Panc1 (cell line): ENCODE results near the gene ZNF764. TPM values are rescaled to one million over a fixed set of nuclear protein-coding genes. Genes with fewer than 3 reads are reported as not detected.
A peak's percentile ranks its signal among the peaks of the same experiment; 100 is the strongest.

Source experiments
- ATAC-seq: fragments of 200-7000 bp; cut with Tn5 transposase; 2 replicates; pipeline ENCODE4 v1.9.1; 2020; ENCODE audit warnings: mild to moderate bottlenecking, moderate library complexity
- BruUV-seq: library from RNA; stranded (reverse); fragments of 400-500 nt; replicated peaks from 2 replicates; lab custom pipeline; 2021; lab: Mats Ljungman, UMichigan
- CTCF ChIA-PET: fragments of 300-600 bp; sonication (Branson Sonifier 250); formaldehyde crosslinking; loops from one replicate; lab custom pipeline; 2022; ENCODE audit warnings: antibody characterized with exemption; lab: Charles Lee
- POLR2A ChIA-PET: fragments of 300-600 bp; sonication (Branson Sonifier 250); formaldehyde crosslinking; loops from one replicate; lab custom pipeline; 2022; ENCODE audit warnings: antibody characterized with exemption; lab: Charles Lee
- DNase-seq: peaks from one replicate; pipeline ENCODE4 v3.0.0-alpha.2; 2010; ENCODE audit warnings: low read depth, low spot score
- H3K27ac ChIP-seq: 2 replicates; pipeline ENCODE4 v1.5.1; 2011; ENCODE audit warnings: mild to moderate bottlenecking, low read length, inconsistent platforms
- H3K27me3 ChIP-seq: fragments of 200-500 bp; sonication (Bioruptor generic); 2 replicates; pipeline ENCODE4 v1.6.0; 2014; ENCODE audit warnings: low read length, inconsistent platforms; ENCODE audit not compliant: control insufficient read depth, insufficient read depth
- H3K36me3 ChIP-seq: fragments of 200-500 bp; sonication (Bioruptor generic); 2 replicates; pipeline ENCODE4 v1.5.1; 2014; ENCODE audit warnings: inconsistent platforms, mild to moderate bottlenecking, low read length, moderate library complexity; ENCODE audit not compliant: control insufficient read depth, insufficient read depth
- H3K4me1 ChIP-seq: 2 replicates; pipeline ENCODE4 v1.5.1; 2011; ENCODE audit warnings: inconsistent platforms, mild to moderate bottlenecking, low read length, moderate library complexity; ENCODE audit not compliant: control insufficient read depth, insufficient read depth
- H3K4me3 ChIP-seq, 2 experiments: 2 replicates each; pipeline ENCODE4 v1.5.1; 2011 to 2012; ENCODE audit warnings: low read depth in 2 of 2, low read length in 2 of 2, mild to moderate bottlenecking in 2 of 2, inconsistent platforms in 1 of 2, moderate library complexity in 1 of 2
- H3K9me3 ChIP-seq: fragments of 200-500 bp; sonication (Bioruptor generic); 2 replicates; pipeline ENCODE4 v1.5.1; 2014; ENCODE audit warnings: low read depth, mild to moderate bottlenecking, inconsistent platforms, low read length, moderate library complexity; ENCODE audit not compliant: control insufficient read depth, insufficient read depth
- POLR2AphosphoS5 ChIP-seq: IDR thresholded peaks from 2 replicates; pipeline ENCODE4 v1.6.1; 2012; ENCODE audit warnings: mild to moderate bottlenecking, low read depth, low read length, moderate library complexity
- SIN3A ChIP-seq: IDR thresholded peaks from 2 replicates; pipeline ENCODE4 v1.6.1; 2012; ENCODE audit warnings: low read depth, mild to moderate bottlenecking, low read length, moderate library complexity, borderline replicate concordance; ENCODE audit not compliant: insufficient read depth
- TCF7L2 ChIP-seq: IDR thresholded peaks from 2 replicates; pipeline ENCODE4 v1.6.1; 2011; ENCODE audit warnings: mild to moderate bottlenecking, low read depth, low read length, inconsistent platforms
- in situ Hi-C: cut with HindIII; loops from 2 replicates; pipeline ENCODE4 v1.10.0; 2016; ENCODE audit warnings: low sequenced_read_pairs, low pct_unique_long_range_greater_than_20kb
- intact Hi-C: fragments of 100-400 bp; cut with micrococcal nuclease; formaldehyde crosslinking; loops from one replicate; pipeline ENCODE4 v1.10.0; 2022; ENCODE audit not compliant: unreplicated experiment
- total RNA-seq: library from RNA; stranded (reverse); gene quantifications from one replicate; pipeline ENCODE4 v1.2.1, GENCODE V29; 2021; ENCODE audit not compliant: unreplicated experiment
- TF ChIP-seq, protein P1 (sequence below), 2 experiments: IDR thresholded peaks; 2 replicates each; pipeline ENCODE4 v1.6.1; 2011 to 2012; ENCODE audit warnings: low read depth in 2 of 2, control low read depth in 1 of 2, low read length in 1 of 2, mild to moderate bottlenecking in 1 of 2, moderate library complexity in 1 of 2; ENCODE audit not compliant: insufficient read depth in 1 of 2
- TF ChIP-seq, protein P2 (sequence below): fragments of 450-650 bp; IDR thresholded peaks from 2 replicates; pipeline ENCODE4 v1.5.1; 2017; ENCODE audit warnings: mild to moderate bottlenecking

Gene ZNF764
- total RNA-seq, 1 experiment from 2014 or later, result 16.7 TPM

DNA sequence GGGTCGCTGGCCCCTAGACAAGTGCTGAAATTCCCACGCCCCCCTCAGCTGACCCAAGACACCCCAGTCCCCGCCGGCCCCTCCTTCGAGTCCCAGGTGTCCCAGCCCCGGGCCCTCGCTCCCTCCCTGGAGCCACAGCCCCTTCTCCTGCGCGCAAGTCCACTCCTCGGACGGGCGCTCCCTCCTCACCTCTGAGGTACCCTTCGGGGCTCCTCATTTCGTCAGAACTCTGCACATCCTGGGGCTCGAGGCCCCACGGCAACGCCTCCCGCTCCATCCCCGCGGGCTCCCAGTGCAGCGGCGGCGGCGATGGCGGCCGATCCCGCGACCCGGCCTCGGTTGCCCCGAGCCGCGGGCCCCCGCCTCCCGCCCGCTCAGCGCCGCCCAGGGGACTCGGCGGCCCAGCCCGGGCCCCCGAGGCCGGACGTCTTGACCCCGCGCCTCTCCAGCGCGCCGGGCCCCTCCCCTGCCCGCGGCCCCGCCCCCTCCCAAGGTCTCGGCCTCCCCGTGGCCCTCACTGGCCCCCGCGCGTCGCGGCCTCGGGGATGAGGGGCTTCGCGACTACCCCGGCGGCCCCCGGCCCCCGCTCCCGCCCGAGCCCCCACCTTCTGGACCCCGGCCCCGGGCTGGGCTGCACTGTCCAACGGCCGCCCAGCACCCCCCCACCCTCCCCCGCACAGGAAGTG, 31.9 kb downstream of the ZNF764 start, which contains the start of gene ZNF768:
ZNF768 (minus strand) TSS at position 430 of the 686 bp plus-strand sequence; CDS start at position 277, 153 bp downstream.
- ChIA-PET POLR2A (no interaction called here), CTCF (interaction anchor here (0.6 to 1.0 kb wide), 2 partner anchors 97 to 1003 kb away, joined by 3 read pairs; partner anchors contain the start of gene DCTPP1)
- no TSS peak for BruUV-seq
- in situ Hi-C loops (no loop called here), intact Hi-C loops (loop anchor here (10.0 kb wide), 1 partner anchor 81 kb away; the partner anchor contains the start of gene SEPHS2)
- no peaks in the 10 kb centered on the region for H3K36me3 ChIP-seq
- H3K9me3 ChIP-seq, result no peaks in the 10 kb centered on the region
- H3K27me3 ChIP-seq, result no peaks in the 10 kb centered on the region
- peak within 1 kb of the TSS; percentile 69 to 74 for H3K4me3 ChIP-seq
- peaks cover 17% of the 10 kb centered on the region for H3K4me1 ChIP-seq
- TF ChIP-seq, protein P1, sequence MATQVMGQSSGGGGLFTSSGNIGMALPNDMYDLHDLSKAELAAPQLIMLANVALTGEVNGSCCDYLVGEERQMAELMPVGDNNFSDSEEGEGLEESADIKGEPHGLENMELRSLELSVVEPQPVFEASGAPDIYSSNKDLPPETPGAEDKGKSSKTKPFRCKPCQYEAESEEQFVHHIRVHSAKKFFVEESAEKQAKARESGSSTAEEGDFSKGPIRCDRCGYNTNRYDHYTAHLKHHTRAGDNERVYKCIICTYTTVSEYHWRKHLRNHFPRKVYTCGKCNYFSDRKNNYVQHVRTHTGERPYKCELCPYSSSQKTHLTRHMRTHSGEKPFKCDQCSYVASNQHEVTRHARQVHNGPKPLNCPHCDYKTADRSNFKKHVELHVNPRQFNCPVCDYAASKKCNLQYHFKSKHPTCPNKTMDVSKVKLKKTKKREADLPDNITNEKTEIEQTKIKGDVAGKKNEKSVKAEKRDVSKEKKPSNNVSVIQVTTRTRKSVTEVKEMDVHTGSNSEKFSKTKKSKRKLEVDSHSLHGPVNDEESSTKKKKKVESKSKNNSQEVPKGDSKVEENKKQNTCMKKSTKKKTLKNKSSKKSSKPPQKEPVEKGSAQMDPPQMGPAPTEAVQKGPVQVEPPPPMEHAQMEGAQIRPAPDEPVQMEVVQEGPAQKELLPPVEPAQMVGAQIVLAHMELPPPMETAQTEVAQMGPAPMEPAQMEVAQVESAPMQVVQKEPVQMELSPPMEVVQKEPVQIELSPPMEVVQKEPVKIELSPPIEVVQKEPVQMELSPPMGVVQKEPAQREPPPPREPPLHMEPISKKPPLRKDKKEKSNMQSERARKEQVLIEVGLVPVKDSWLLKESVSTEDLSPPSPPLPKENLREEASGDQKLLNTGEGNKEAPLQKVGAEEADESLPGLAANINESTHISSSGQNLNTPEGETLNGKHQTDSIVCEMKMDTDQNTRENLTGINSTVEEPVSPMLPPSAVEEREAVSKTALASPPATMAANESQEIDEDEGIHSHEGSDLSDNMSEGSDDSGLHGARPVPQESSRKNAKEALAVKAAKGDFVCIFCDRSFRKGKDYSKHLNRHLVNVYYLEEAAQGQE (IDR thresholded peaks at IDR 0.05; ENCODE audit: insufficient read depth in 1 of 2, low read depth in 2 of 2, low read length in 1 of 2), result peak in 1 of 2 experiments; percentile 60; a peak in 1 of 4 replicates
- no peak for TF ChIP-seq TCF7L2
- TF ChIP-seq POLR2AphosphoS5, result no peak
- TF ChIP-seq, protein P2, sequence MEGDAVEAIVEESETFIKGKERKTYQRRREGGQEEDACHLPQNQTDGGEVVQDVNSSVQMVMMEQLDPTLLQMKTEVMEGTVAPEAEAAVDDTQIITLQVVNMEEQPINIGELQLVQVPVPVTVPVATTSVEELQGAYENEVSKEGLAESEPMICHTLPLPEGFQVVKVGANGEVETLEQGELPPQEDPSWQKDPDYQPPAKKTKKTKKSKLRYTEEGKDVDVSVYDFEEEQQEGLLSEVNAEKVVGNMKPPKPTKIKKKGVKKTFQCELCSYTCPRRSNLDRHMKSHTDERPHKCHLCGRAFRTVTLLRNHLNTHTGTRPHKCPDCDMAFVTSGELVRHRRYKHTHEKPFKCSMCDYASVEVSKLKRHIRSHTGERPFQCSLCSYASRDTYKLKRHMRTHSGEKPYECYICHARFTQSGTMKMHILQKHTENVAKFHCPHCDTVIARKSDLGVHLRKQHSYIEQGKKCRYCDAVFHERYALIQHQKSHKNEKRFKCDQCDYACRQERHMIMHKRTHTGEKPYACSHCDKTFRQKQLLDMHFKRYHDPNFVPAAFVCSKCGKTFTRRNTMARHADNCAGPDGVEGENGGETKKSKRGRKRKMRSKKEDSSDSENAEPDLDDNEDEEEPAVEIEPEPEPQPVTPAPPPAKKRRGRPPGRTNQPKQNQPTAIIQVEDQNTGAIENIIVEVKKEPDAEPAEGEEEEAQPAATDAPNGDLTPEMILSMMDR, result no peak
- no peak; the same call in 1 of the 2 replicates for TF ChIP-seq SIN3A
- ATAC-seq (peak; percentile 56), DNase-seq (no peak)
- H3K27ac ChIP-seq, result peak within 1 kb of the TSS; percentile 97

DNA sequence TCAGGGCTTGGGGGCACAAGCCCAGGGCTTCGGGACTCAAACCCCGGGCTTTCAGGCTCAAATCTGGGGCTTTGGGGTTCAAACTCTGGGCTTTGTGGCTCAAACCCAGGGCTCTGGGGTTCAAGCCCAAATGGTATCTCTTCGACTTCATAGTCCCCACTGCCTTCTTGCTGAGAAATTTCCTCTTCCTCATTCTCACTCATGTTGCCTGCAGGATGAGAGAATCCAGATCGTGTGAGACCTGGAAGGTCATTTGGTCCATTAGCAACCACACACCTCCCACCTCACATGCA, 32.4 kb downstream of the ZNF764 start:
- BruUV-seq, result TSS peak; percentile 91
- ChIA-PET POLR2A (no interaction called here), CTCF (interaction anchor here (0.6 to 1.0 kb wide), 2 partner anchors 96 to 1003 kb away, joined by 3 read pairs; partner anchors contain the start of gene DCTPP1)
- Histone ChIP-seq H3K9me3 (no peaks in the 10 kb centered on the region), H3K4me3 (peak overlapping the region; percentile 69 to 74), H3K27ac (peak overlapping the region; percentile 85), H3K36me3 (no peaks in the 10 kb centered on the region), H3K27me3 (no peaks in the 10 kb centered on the region), H3K4me1 (peaks cover 17% of the 10 kb centered on the region)
- TF ChIP-seq POLR2AphosphoS5, result no peak
- TF ChIP-seq SIN3A, result no peak
- TF ChIP-seq, protein P2, result no peak
- TF ChIP-seq, protein P1 (IDR thresholded peaks at IDR 0.05; ENCODE audit: insufficient read depth in 1 of 2, low read depth in 2 of 2, low read length in 1 of 2), result no peak
- TF ChIP-seq TCF7L2, result no peak
- ATAC-seq (no peak), DNase-seq (no peak)
- intact Hi-C loops (loop anchor here (10.0 kb wide), 1 partner anchor 81 kb away; the partner anchor contains the start of gene SEPHS2), in situ Hi-C loops (no loop called here)
